GM12878 (cell line): ENCODE data around the gene SLC38A2. TPM values are rescaled to one million over a fixed set of nuclear protein-coding genes. Genes with fewer than 3 reads are reported as not detected.

Experiments used
- BCL3 ChIP-seq: IDR thresholded peaks from 2 replicates; pipeline ENCODE4 v1.6.1; 2011; ENCODE audit warnings: borderline replicate concordance, low read depth, mild to moderate bottlenecking, moderate library complexity, low read length; ENCODE audit not compliant: insufficient read depth, poor library complexity, severe bottlenecking
- CBFB ChIP-seq: IDR thresholded peaks from 2 replicates; pipeline ENCODE4 v1.6.1; 2016; ENCODE audit warnings: antibody characterized with exemption, low read depth
- ETV6 ChIP-seq, 2 experiments: fragments of 450-650 bp in 1 of 2; IDR thresholded peaks in 1 of 2; conservative IDR thresholded peaks in 1 of 2; 2 replicates each; pipeline ENCODE4 v1.6.1; 2014; ENCODE audit warnings: antibody characterized with exemption in 1 of 2, borderline replicate concordance in 1 of 2, low read depth in 1 of 2, mild to moderate bottlenecking in 1 of 2, moderate library complexity in 1 of 2
- FOS ChIP-seq: IDR thresholded peaks from 3 replicates; pipeline ENCODE4 v1.6.1; 2011; ENCODE audit warnings: borderline replicate concordance; ENCODE audit not compliant: insufficient read length; ENCODE audit errors: extremely low read depth
- FOXM1 ChIP-seq: IDR thresholded peaks from 2 replicates; pipeline ENCODE4 v1.6.1; 2012; ENCODE audit warnings: low read depth, mild to moderate bottlenecking, inconsistent platforms, low read length, moderate library complexity
- HDAC2 ChIP-seq: fragments of 200-600 bp; sonication (generic); IDR thresholded peaks from 2 replicates; pipeline ENCODE4 v1.6.1; 2017
- LARP7 ChIP-seq: fragments of 450-650 bp; IDR thresholded peaks from 2 replicates; pipeline ENCODE4 v1.6.1; 2017; ENCODE audit warnings: mild to moderate bottlenecking
- MEF2A ChIP-seq: IDR thresholded peaks from 2 replicates; pipeline ENCODE4 v1.6.1; 2011; ENCODE audit warnings: low read depth, mild to moderate bottlenecking, low read length, moderate library complexity; ENCODE audit not compliant: insufficient read depth
- MLLT1 ChIP-seq: fragments of 450-650 bp; IDR thresholded peaks from 2 replicates; pipeline ENCODE4 v1.6.1; 2016; ENCODE audit warnings: mild to moderate bottlenecking
- NBN ChIP-seq: fragments of 450-650 bp; IDR thresholded peaks from 2 replicates; pipeline ENCODE4 v1.6.1; 2016
- NFXL1 ChIP-seq: fragments of 450-650 bp; IDR thresholded peaks from 2 replicates; pipeline ENCODE4 v1.6.1; 2017; ENCODE audit warnings: antibody characterized with exemption, mild to moderate bottlenecking, borderline replicate concordance
- POLR2AphosphoS2 ChIP-seq: IDR thresholded peaks from 2 replicates; pipeline ENCODE4 v1.6.1; 2011; ENCODE audit warnings: low read depth, mild to moderate bottlenecking, low read length, improper control_type of control experiment, moderate library complexity
- RB1 ChIP-seq: fragments of 450-650 bp; formaldehyde crosslinking; IDR thresholded peaks from 2 replicates; pipeline ENCODE4 v1.6.1; 2017; ENCODE audit warnings: mild to moderate bottlenecking, borderline replicate concordance
- TBL1XR1 ChIP-seq: IDR thresholded peaks from 2 replicates; pipeline ENCODE4 v1.6.1; 2012; ENCODE audit warnings: low read depth, low read length, improper control_type of control experiment
- TCF12 ChIP-seq: IDR thresholded peaks from 2 replicates; pipeline ENCODE4 v1.6.1; 2011; ENCODE audit warnings: low read depth, mild to moderate bottlenecking, low read length
- YBX1 ChIP-seq: fragments of 450-650 bp; IDR thresholded peaks from 2 replicates; pipeline ENCODE4 v1.6.1; 2016; ENCODE audit warnings: antibody characterized with exemption
- ZBTB11 ChIP-seq: fragments of 450-650 bp; formaldehyde crosslinking; IDR thresholded peaks from 2 replicates; pipeline ENCODE4 v1.5.0; 2022; ENCODE audit warnings: mild to moderate bottlenecking, missing genetic modification characterization
- ZNF207 ChIP-seq: fragments of 450-650 bp; IDR thresholded peaks from 2 replicates; pipeline ENCODE4 v1.6.1; 2014; ENCODE audit warnings: antibody characterized with exemption, mild to moderate bottlenecking, borderline replicate concordance
- ZNF274 ChIP-seq: IDR thresholded peaks from one replicate; pipeline ENCODE4 v1.8.0; 2011; ENCODE audit not compliant: insufficient read length, insufficient read depth
- ZNF592 ChIP-seq: fragments of 450-650 bp; IDR thresholded peaks from 2 replicates; pipeline ENCODE4 v1.6.1; 2017; ENCODE audit warnings: mild to moderate bottlenecking, moderate library complexity
- polyA plus RNA-seq, 11 experiments: library from polyadenylated mRNA; depleted of rRNA in 4 of 11; unstranded in 6 of 11; stranded (reverse) in 5 of 11; fragments of >200 nt; fragmentation: Nextera tagmentation in 4 of 11; fragmentation: Illumina TruSeq in 1 of 11; extraction: Ambion mirVana in 4 of 11; extraction: Trizol in 1 of 11; gene quantifications; 1 replicate in 1 of 11; 2 replicates in 10 of 11; pipeline versions ENCODE4 v1.2.1 to v1.2.3, GENCODE V29; 2011 to 2016; ENCODE audit warnings: inconsistent platforms in 2 of 11, missing spikeins in 2 of 11, low read depth in 1 of 11
- total RNA-seq, 4 experiments: library from RNA; depleted of rRNA in 3 of 4; stranded (reverse); fragments of >200 nt in 3 of 4; fragmentation: Illumina TruSeq in 1 of 4; extraction: Trizol in 1 of 4; gene quantifications; 2 replicates each; pipeline versions ENCODE4 v1.2.1 to v1.2.3, GENCODE V29; 2013 to 2021

The SLC38A2 gene
- total and polyA plus RNA-seq, 10 of the 15 experiments (the other 5 are each of a cell fraction or from before 2014, with no cell fraction given) = 36.2 to 118 (median 79.8) TPM

- TF ChIP-seq ZNF592 = no peak
- no peak for TF ChIP-seq POLR2AphosphoS2
- TF ChIP-seq YBX1 = no peak
- TF ChIP-seq ZBTB11 (CRISPR knock-in tag) = no peak
- TF ChIP-seq ETV6 (conservative IDR thresholded peaks at IDR 0.05 in 1 of 2, IDR thresholded peaks at IDR 0.05 in 1 of 2; ENCODE audit: borderline replicate concordance in 1 of 2, low read depth in 1 of 2) = no peak
- TF ChIP-seq MEF2A = no peak
- no peak for TF ChIP-seq RB1
- no peak for TF ChIP-seq ZNF274
- no peak for TF ChIP-seq NFXL1
- TF ChIP-seq TBL1XR1 = no peak
- TF ChIP-seq FOS = no peak
- no peak for TF ChIP-seq ZNF207
- TF ChIP-seq FOXM1 = 0 out of 2 replicates have a peak, but pooled peaks have one; percentile 20
- TF ChIP-seq MLLT1 = no peak
- no peak for TF ChIP-seq LARP7
- no peak for TF ChIP-seq TCF12
- TF ChIP-seq CBFB = no peak
- TF ChIP-seq HDAC2 = no peak
- TF ChIP-seq BCL3 = no peak
- no peak for TF ChIP-seq NBN
These were observed 7.6 kb downstream of the SLC38A2 start (continued) for GRCh38 chr12:46364777-46365580.
